Karpas-422 (cell line): ENCODE data around the gene TMEM144. TPM values are rescaled to one million over a fixed set of nuclear protein-coding genes. Genes with fewer than 3 reads are reported as not detected.

Experiments used
- DNase-seq: peaks from one replicate; pipeline ENCODE4 v3.0.0-alpha.2; 2015
- H2AFZ ChIP-seq: fragments of 200-600 bp; sonication (generic); 2 replicates; pipeline ENCODE4 v1.6.1; 2014; ENCODE audit warnings: antibody characterized with exemption, low read length, mixed read lengths
- H3K27ac ChIP-seq: fragments of 200-600 bp; sonication (generic); 2 replicates; pipeline ENCODE4 v1.5.1; 2014; ENCODE audit warnings: mild to moderate bottlenecking, low read length, moderate library complexity
- H3K27me3 ChIP-seq: fragments of 200-600 bp; sonication (generic); 2 replicates; pipeline ENCODE4 v1.6.1; 2014; ENCODE audit warnings: low read length, mixed read lengths
- H3K36me3 ChIP-seq: fragments of 200-600 bp; sonication (generic); 2 replicates; pipeline ENCODE4 v1.6.1; 2014; ENCODE audit warnings: low read length, mixed read lengths; ENCODE audit not compliant: insufficient read depth
- H3K4me1 ChIP-seq: fragments of 200-600 bp; sonication (generic); 2 replicates; pipeline ENCODE4 v1.6.1; 2014; ENCODE audit warnings: mild to moderate bottlenecking, low read length, mixed read lengths
- H3K4me2 ChIP-seq: fragments of 200-600 bp; sonication (generic); 2 replicates; pipeline ENCODE4 v1.6.1; 2014; ENCODE audit warnings: low read length, low read depth, mild to moderate bottlenecking; ENCODE audit not compliant: poor library complexity, severe bottlenecking
- H3K4me3 ChIP-seq: fragments of 200-600 bp; sonication (generic); 2 replicates; pipeline ENCODE4 v1.5.1; 2014; ENCODE audit warnings: mild to moderate bottlenecking, antibody characterized with exemption, low read length, mixed read lengths
- H3K79me2 ChIP-seq: fragments of 200-600 bp; sonication (generic); 2 replicates; pipeline ENCODE4 v1.6.1; 2014; ENCODE audit warnings: mild to moderate bottlenecking, low read length, mixed read lengths
- H3K9ac ChIP-seq: fragments of 200-600 bp; sonication (generic); 2 replicates; pipeline ENCODE4 v1.6.0; 2014; ENCODE audit warnings: low read length
- H3K9me2 ChIP-seq: fragments of 200-600 bp; sonication (generic), shearing (Covaris generic); replicated peaks from 2 replicates; pipeline ENCODE4 v1.6.0; 2014; ENCODE audit warnings: mild to moderate bottlenecking, low read length, moderate library complexity; ENCODE audit not compliant: insufficient read depth
- H3K9me3 ChIP-seq: fragments of 300-700, 200-600 bp; sonication (generic); 2 replicates; pipeline ENCODE4 v1.6.1; 2014; ENCODE audit warnings: low read length, mixed read lengths
- H4K20me1 ChIP-seq: fragments of 200-600 bp; sonication (generic); 2 replicates; pipeline ENCODE4 v1.6.1; 2014; ENCODE audit warnings: mild to moderate bottlenecking, antibody characterized with exemption, low read length, low read depth; ENCODE audit not compliant: insufficient read depth
- total RNA-seq: library from RNA; depleted of rRNA; stranded (reverse); fragments of >200 nt; shearing (Covaris generic); gene quantifications from 2 replicates; pipeline ENCODE4 v1.2.3, GENCODE V29; 2014; ENCODE audit warnings: low replicate concordance

TMEM144 gene
- total RNA-seq, 1 experiment from 2014 or later: not detected

DNA sequence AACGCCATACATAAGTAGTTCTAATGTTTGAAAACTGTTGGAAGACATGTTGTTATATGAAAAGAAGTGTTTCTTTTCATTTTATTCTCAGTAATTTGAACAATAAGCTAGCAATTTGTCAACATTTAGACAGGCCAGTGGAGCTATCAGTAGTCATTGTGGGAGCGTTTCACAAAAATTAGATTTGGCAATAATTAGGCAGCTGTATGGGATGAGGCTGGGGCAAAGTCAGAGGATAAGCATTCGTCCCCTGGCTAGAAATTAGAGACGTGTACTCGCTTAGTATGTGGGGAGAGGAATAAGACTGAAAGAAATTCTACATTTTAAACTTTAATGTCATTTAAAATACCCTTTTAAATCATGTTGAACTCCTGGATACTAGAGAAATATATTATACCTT, 70.6 kb downstream of the TMEM144 start:
- Histone ChIP-seq H4K20me1 (no peaks in the 10 kb centered on the region), H3K9ac (no peak overlapping the region), H3K9me2 (no peaks in the 10 kb centered on the region), H3K4me3 (no peak overlapping the region), H2AFZ (no peak overlapping the region), H3K27me3 (no peaks in the 10 kb centered on the region), H3K79me2 (no peaks in the 10 kb centered on the region), H3K4me2 (no peak overlapping the region), H3K27ac (no peak overlapping the region), H3K9me3 (no peaks in the 10 kb centered on the region), H3K36me3 (no peaks in the 10 kb centered on the region), H3K4me1 (no peaks in the 10 kb centered on the region)
- DNase-seq: no peak

DNA sequence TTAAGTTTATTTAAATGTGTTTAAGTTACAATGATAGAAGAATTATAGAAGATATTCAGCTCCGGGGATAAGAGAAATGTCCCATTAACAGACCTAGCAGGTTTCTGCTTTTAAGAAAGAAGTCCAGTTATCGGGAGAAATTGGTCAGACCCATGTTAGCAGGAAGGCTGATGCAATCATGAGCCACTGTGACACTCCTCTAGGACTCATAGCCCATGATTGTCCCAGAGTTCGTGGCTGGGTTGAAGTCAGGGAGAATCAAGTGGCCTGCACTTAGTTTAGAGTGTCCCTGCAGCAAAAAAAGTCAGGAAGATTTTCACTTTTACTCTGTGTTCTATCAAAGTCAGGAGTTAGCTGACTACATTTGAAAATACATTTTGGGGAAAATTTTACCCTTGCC, 72.0 kb downstream of the TMEM144 start:
- Histone ChIP-seq H2AFZ (no peak overlapping the region), H4K20me1 (no peaks in the 10 kb centered on the region), H3K27me3 (no peaks in the 10 kb centered on the region), H3K9me2 (no peaks in the 10 kb centered on the region), H3K4me1 (no peaks in the 10 kb centered on the region), H3K4me2 (no peak overlapping the region), H3K9ac (no peak overlapping the region), H3K27ac (no peak overlapping the region), H3K36me3 (no peaks in the 10 kb centered on the region), H3K9me3 (no peaks in the 10 kb centered on the region), H3K4me3 (no peak overlapping the region), H3K79me2 (no peaks in the 10 kb centered on the region)
- no peak for DNase-seq

DNA sequence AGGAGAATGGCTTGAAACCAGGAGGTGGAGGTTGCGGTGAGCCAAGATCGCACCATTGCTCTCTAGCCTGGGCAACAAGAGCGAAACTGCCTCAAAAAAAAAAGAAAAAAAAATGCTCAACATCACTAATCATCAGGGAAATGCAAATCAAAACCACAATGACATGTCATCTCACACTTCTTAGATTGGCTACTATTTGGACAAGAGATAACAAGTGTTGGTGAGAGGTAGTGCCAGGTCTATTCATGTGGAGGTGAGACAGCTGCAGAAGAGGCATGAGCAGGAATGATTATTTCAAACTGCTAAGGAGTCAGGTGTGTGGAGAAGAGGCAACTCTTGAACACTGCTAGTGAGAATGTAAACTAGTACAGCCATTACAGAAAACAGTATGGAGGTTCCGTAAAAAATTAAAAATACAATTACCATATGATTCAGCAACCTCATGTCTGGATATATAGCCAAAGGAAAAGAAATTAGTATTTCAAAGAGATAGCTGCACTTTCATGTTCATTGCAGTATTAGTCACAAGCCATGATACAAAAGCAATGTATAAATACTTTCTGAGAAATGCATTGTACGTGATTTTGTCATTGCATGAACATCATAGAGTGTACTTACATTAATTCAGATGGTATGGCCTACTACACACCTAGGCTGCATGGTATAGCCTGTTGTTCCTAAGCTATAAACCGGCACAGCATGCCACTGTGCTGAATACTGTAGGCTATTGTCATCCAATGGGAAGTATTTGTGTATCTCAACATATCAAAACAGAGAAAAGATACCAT, 75.3 kb downstream of the TMEM144 start:
- H3K36me3 ChIP-seq: no peaks in the 10 kb centered on the region
- H2AFZ ChIP-seq: no peak overlapping the region
- no peak overlapping the region for H3K9ac ChIP-seq
- H3K9me3 ChIP-seq: no peaks in the 10 kb centered on the region
- no peaks in the 10 kb centered on the region for H3K79me2 ChIP-seq
- H3K27me3 ChIP-seq: no peaks in the 10 kb centered on the region
- no peaks in the 10 kb centered on the region for H4K20me1 ChIP-seq
- no peaks in the 10 kb centered on the region for H3K9me2 ChIP-seq
- no peak overlapping the region for H3K4me2 ChIP-seq
- no peaks in the 10 kb centered on the region for H3K4me1 ChIP-seq
- H3K4me3 ChIP-seq: no peak overlapping the region
- no peak for DNase-seq
- H3K27ac ChIP-seq: no peak overlapping the region

DNA sequence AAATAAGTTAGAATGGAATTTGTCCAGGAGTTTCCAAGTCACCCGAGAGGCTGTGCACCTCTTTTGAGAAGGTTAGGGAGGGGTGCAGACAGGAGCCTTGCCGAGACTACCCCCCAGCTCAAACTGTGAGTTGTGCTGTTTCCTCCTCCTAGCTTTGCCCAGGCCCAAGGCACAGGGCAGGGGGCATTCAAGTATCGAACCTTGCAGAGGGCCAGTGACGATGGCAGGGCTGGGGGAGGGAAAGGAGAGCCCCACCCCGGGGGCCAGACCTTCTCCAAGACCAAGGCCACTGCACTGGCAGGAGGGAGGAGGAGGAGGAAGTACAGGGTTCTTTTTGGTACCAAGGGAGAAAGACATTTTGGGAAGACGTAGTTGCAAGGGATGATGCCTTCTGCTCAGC, 80.6 kb downstream of the TMEM144 start:
- Histone ChIP-seq H3K9me2 (no peaks in the 10 kb centered on the region), H3K4me2 (no peak overlapping the region), H2AFZ (no peak overlapping the region), H3K9ac (no peak overlapping the region), H3K27ac (no peak overlapping the region), H3K4me3 (no peak overlapping the region), H3K9me3 (no peaks in the 10 kb centered on the region; the same call in 1 of the 2 replicates), H4K20me1 (no peaks in the 10 kb centered on the region), H3K79me2 (no peaks in the 10 kb centered on the region), H3K36me3 (no peaks in the 10 kb centered on the region), H3K4me1 (no peaks in the 10 kb centered on the region), H3K27me3 (no peaks in the 10 kb centered on the region)
- DNase-seq: no peak

DNA sequence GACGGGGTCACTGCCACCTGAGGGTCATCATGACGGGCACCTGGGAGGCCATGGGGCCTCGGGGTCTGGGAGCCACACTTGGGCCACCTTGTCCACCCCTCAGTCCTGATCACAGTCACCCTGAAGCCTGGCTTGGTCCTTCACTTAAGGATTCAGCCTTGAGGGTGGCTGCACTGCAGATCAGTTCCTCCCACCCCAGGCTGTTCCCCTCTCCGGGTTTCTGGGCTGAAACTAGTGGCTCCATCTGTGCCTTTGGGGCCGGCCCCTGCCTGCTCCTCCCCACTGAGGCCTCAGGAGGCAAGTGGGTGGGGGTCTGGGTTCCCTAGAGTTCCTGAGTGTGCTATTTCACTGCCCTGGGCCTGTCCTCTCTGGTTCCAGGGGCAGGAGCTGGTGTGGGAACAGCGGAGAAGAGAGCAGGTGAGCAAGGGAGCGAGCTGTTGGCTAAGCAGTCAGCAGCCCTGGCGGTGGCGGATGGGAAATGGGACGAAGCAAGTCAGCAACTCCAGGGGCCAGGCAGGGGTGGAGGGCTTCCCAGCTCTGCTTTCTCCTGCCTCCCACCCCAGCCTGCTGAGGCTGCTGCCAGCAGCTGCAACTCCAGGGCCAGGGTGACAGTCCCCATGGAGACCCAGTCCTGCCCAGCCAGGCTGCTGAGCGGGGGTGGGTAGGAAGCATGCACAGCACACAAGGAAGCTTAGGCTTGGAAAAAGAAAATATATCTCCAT, 81.2 kb downstream of the TMEM144 start:
- no peak overlapping the region for H3K4me2 ChIP-seq
- no peaks in the 10 kb centered on the region for H4K20me1 ChIP-seq
- no peak for DNase-seq
- H3K9me3 ChIP-seq: no peaks in the 10 kb centered on the region; the same call in 1 of the 2 replicates
- no peaks in the 10 kb centered on the region for H3K9me2 ChIP-seq
- no peaks in the 10 kb centered on the region for H3K4me1 ChIP-seq
- no peak overlapping the region for H3K9ac ChIP-seq
- no peak overlapping the region for H3K27ac ChIP-seq
- no peak overlapping the region for H2AFZ ChIP-seq
- no peaks in the 10 kb centered on the region for H3K79me2 ChIP-seq
- H3K27me3 ChIP-seq: no peaks in the 10 kb centered on the region
- no peak overlapping the region for H3K4me3 ChIP-seq
- H3K36me3 ChIP-seq: no peaks in the 10 kb centered on the region

DNA sequence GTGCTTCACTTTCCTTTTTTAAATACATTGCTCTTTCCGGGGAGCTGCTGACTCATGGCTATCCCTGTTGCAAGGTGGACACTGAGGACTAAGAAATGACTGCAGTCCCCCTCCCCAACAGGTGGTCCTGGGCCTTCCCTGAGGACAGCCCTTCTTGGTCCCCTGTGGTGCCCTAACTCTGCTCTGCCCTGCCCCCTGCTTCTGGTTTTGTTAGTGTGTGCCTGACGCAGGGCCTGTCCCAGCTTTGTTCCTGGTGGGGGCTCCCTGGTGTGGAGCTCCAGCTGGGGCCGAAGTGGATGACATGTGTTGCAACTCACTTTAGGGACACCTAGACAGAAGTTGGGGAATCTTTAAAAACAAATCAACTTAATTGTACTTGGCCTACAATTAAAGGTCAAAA, 81.9 kb downstream of the TMEM144 start:
- no peak overlapping the region for H2AFZ ChIP-seq
- H3K27me3 ChIP-seq: no peaks in the 10 kb centered on the region
- H3K9ac ChIP-seq: no peak overlapping the region
- H3K4me2 ChIP-seq: no peak overlapping the region
- no peaks in the 10 kb centered on the region for H3K79me2 ChIP-seq
- H3K36me3 ChIP-seq: no peaks in the 10 kb centered on the region
- H3K9me3 ChIP-seq: no peaks in the 10 kb centered on the region; the same call in 1 of the 2 replicates
- H3K9me2 ChIP-seq: no peaks in the 10 kb centered on the region
- no peaks in the 10 kb centered on the region for H3K4me1 ChIP-seq
- H3K4me3 ChIP-seq: no peak overlapping the region
- no peak for DNase-seq
- H4K20me1 ChIP-seq: no peaks in the 10 kb centered on the region
- no peak overlapping the region for H3K27ac ChIP-seq

DNA sequence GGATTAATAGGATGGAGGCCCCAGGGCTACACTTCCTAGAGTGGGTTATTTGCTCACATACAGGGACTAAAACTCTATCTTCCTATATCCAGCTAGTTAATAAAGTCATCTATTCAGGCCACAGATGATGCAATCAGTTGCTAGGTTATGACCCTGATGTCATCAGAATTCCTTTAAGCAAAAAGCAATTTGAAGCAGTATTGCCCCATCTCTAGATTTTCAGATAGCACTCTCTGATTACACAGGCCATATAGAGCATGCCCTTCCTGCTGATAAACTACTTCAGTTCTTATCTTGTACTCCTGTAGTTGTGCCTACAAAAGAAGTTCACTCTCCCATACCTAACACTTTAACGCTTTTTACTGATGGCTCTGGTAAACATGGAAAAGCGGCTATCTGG, 84.8 kb downstream of the TMEM144 start:
- H3K4me1 ChIP-seq: no peaks in the 10 kb centered on the region
- no peaks in the 10 kb centered on the region for H3K9me2 ChIP-seq
- H3K9me3 ChIP-seq: no peaks in the 10 kb centered on the region; the same call in 1 of the 2 replicates
- H3K27me3 ChIP-seq: no peaks in the 10 kb centered on the region
- no peak for DNase-seq
- no peaks in the 10 kb centered on the region for H4K20me1 ChIP-seq
- H3K4me2 ChIP-seq: no peak overlapping the region
- no peak overlapping the region for H3K27ac ChIP-seq
- no peaks in the 10 kb centered on the region for H3K36me3 ChIP-seq
- H2AFZ ChIP-seq: no peak overlapping the region
- H3K9ac ChIP-seq: no peak overlapping the region
- no peak overlapping the region for H3K4me3 ChIP-seq
- no peaks in the 10 kb centered on the region for H3K79me2 ChIP-seq

DNA sequence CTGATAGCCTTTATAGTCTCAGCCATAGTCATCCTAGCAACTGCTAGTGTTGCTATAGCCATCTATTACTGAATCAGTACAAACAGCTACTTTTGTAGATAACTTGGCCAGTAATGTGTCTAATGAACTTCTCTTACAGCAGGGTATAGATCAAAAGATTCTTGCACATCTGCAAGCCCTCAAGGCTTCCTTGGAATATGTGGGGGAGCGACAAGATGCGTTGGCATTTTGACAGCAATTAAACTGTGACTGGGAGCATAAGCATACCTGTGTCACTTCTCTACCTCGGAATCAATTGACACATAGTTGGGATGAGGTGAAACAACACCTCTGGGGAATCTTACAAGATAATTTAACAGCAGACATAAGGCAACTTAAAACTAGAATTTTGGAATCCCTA, 87.6 kb downstream of the TMEM144 start:
- Histone ChIP-seq H3K27ac (no peak overlapping the region), H3K27me3 (no peaks in the 10 kb centered on the region), H4K20me1 (no peaks in the 10 kb centered on the region), H3K9ac (no peak overlapping the region), H3K4me3 (no peak overlapping the region), H3K4me1 (no peaks in the 10 kb centered on the region), H3K36me3 (no peaks in the 10 kb centered on the region), H3K9me2 (no peaks in the 10 kb centered on the region), H3K9me3 (no peaks in the 10 kb centered on the region; the same call in 1 of the 2 replicates), H3K4me2 (no peak overlapping the region), H3K79me2 (no peaks in the 10 kb centered on the region), H2AFZ (no peak overlapping the region)
- DNase-seq: no peak
